HEK293T (cell line): ENCODE data around the gene NEURL2.

ENCODE experiments used
- ARNT ChIP-seq: fragments of 450-650 bp; IDR thresholded peaks from 2 replicates; pipeline ENCODE4 v1.6.1; 2017; ENCODE audit warnings: mild to moderate bottlenecking
- BHLHE40 ChIP-seq: fragments of 450-650 bp; IDR thresholded peaks from 2 replicates; pipeline ENCODE4 v1.6.1; 2016; ENCODE audit warnings: mild to moderate bottlenecking, moderate library complexity, borderline replicate concordance
- CTBP1 ChIP-seq: fragments of 450-650 bp; IDR thresholded peaks from 2 replicates; pipeline ENCODE4 v1.6.1; 2016; ENCODE audit warnings: borderline replicate concordance
- ELF4 ChIP-seq: fragments of 450-650 bp; IDR thresholded peaks from 2 replicates; pipeline ENCODE4 v1.6.1; 2017; ENCODE audit warnings: antibody characterized with exemption
- FOXM1 ChIP-seq: fragments of 450-650 bp; IDR thresholded peaks from 2 replicates; pipeline ENCODE4 v1.6.1; 2017; ENCODE audit warnings: mild to moderate bottlenecking, borderline replicate concordance
- HDGF ChIP-seq: fragments of 450-650 bp; IDR thresholded peaks from 2 replicates; pipeline ENCODE4 v1.6.1; 2017; ENCODE audit warnings: antibody characterized with exemption, borderline replicate concordance
- L3MBTL2 ChIP-seq: fragments of 450-650 bp; conservative IDR thresholded peaks from 2 replicates; pipeline ENCODE4 v1.6.1; 2016; ENCODE audit warnings: mild to moderate bottlenecking
- TARDBP ChIP-seq: fragments of 450-650 bp; IDR thresholded peaks from 2 replicates; pipeline ENCODE4 v1.6.1; 2016
- ZNF384 ChIP-seq: fragments of 450-650 bp; IDR thresholded peaks from 2 replicates; pipeline ENCODE4 v1.6.1; 2016
- TF ChIP-seq, protein P1 (sequence below): fragments of 450-650 bp; IDR thresholded peaks from 2 replicates; pipeline ENCODE4 v1.6.1; 2016

GRCh38 chr20:45860560-45861220 is 30.3 kb downstream of the NEURL2 start:
- TF ChIP-seq ZNF384 (no peak), ELF4 (no peak), HDGF (no peak), ARNT (no peak), FOXM1 (no peak), TARDBP (no peak), L3MBTL2 (no peak), BHLHE40 (no peak), CTBP1 (no peak)
- TF ChIP-seq, protein P1, sequence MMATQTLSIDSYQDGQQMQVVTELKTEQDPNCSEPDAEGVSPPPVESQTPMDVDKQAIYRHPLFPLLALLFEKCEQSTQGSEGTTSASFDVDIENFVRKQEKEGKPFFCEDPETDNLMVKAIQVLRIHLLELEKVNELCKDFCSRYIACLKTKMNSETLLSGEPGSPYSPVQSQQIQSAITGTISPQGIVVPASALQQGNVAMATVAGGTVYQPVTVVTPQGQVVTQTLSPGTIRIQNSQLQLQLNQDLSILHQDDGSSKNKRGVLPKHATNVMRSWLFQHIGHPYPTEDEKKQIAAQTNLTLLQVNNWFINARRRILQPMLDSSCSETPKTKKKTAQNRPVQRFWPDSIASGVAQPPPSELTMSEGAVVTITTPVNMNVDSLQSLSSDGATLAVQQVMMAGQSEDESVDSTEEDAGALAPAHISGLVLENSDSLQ = peak; percentile 53; the same call in 1 of the 2 replicates
